ENCODE results near the gene SMIM10L2A. TPM values are rescaled to one million over a fixed set of nuclear protein-coding genes. Genes with fewer than 3 reads are reported as not detected.

Gene SMIM10L2A
- 0.10 to 0.21 TPM (median 0.15 TPM) in 5 replicates for total RNA-seq (2022; extraction: Qiagen RNA extraction; ENCODE audit: low read depth)

DNA sequence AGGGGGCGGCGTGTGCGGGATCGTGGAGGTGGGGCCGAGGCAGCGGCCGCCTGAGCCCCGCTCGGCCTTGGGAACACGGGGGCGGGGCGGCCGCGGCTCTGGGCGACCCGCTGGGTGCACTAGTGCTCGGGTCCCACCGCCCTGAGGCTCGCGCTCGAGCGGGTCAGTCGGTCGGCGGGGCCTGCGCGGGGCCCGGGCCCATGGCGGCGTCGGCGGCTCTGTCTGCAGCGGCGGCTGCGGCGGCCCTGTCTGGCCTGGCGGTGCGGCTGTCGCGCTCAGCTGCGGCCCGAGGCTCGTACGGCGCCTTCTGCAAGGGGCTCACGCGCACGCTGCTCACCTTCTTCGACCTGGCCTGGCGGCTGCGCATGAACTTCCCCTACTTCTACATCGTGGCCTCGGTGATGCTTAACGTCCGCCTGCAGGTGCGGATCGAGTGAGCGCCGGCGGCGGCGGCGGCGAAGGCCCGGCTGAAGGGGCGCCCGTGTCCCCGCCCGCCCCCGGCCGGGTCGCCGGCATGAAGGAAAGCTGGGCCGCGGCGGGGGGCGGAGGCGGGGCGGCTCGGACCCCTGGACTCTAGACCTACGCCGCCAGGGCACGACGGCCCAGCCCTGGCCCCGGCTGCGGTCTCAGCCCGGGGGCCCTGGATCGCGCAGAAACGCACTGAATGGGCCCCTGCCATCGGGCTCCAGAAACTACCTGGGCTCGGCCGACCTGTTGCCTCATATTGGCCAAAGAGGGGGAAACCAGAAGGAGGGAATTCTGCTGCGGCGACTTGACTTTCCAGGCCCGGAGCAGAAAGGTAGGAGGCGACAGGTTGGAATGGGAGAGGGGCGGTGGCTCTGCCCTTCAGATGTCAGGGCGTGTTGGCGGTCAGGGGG is at the start of gene SMIM10L2A:
SMIM10L2A (plus strand) TSS at position 13 of the 878 bp plus-strand sequence; CDS start at position 201, 188 bp downstream.

Other genes starting within 250 kb of the SMIM10L2A start
- not detected in 5 replicates for gene ETDA, start 169.9 kb upstream of the SMIM10L2A start, total RNA-seq (2022; extraction: Qiagen RNA extraction; ENCODE audit: low read depth)
- gene ETDC, start 112.5 kb upstream of the SMIM10L2A start, total RNA-seq (2022; extraction: Qiagen RNA extraction; ENCODE audit: low read depth) = not detected in 5 replicates
- 2.5 to 3.2 TPM (median 3.1 TPM) in 5 replicates for gene ZNF75D, start 77.8 kb upstream of the SMIM10L2A start, total RNA-seq (2022; extraction: Qiagen RNA extraction; ENCODE audit: low read depth)
- 2.8 to 4.7 TPM (median 4.0 TPM) in 5 replicates for gene ZNF449, start 77.1 kb upstream of the SMIM10L2A start, total RNA-seq (2022; extraction: Qiagen RNA extraction; ENCODE audit: low read depth)
- gene INTS6L, start 98.7 kb downstream of the SMIM10L2A start, total RNA-seq (2022; extraction: Qiagen RNA extraction; ENCODE audit: low read depth) = 0.08 to 0.31 TPM (median 0.14 TPM) in 5 replicates